Neural crest cell (in vitro differentiated cells): Measurements from ENCODE around the gene NQO1. TPM values are rescaled to one million over a fixed set of nuclear protein-coding genes. Genes with fewer than 3 reads are reported as not detected.
"Not testable (repeated sequence)": the region's sequence is repeated elsewhere in the genome, so short reads cannot be mapped to it uniquely, and the experiment has no call there.

Experiments used
- DNase-seq: peaks from one replicate; pipeline ENCODE4 v3.0.0; 2021; ENCODE audit warnings: low read depth, mixed read lengths, low spot score
- H3K27ac Mint-ChIP-seq: one replicate; pipeline ENCODE4 v1.8.0; 2021; ENCODE audit warnings: mild to moderate bottlenecking, mixed read lengths; ENCODE audit not compliant: unreplicated experiment
- H3K27me3 Mint-ChIP-seq: 2 replicates; pipeline ENCODE4 v1.8.0; 2021; ENCODE audit warnings: low read depth, mild to moderate bottlenecking, mixed read lengths
- H3K36me3 Mint-ChIP-seq: 2 replicates; pipeline ENCODE4 v1.8.0; 2021; ENCODE audit warnings: low read depth, mild to moderate bottlenecking, mixed read lengths
- H3K4me1 Mint-ChIP-seq: 2 replicates; pipeline ENCODE4 v1.8.0; 2021; ENCODE audit warnings: mixed read lengths
- H3K4me3 Mint-ChIP-seq: one replicate; pipeline ENCODE4 v1.8.0; 2021; ENCODE audit warnings: mild to moderate bottlenecking, mixed read lengths
- H3K9me3 Mint-ChIP-seq: 2 replicates; pipeline ENCODE4 v1.8.0; 2021; ENCODE audit warnings: mixed read lengths
- total RNA-seq: library from RNA; stranded (reverse); gene quantifications from 2 replicates; pipeline ENCODE4 v1.2.1, GENCODE V29; 2021
- TF ChIP-seq, protein P1 (sequence below): fragments of 200-600 bp; sonication (generic); conservative IDR thresholded peaks from 2 replicates; pipeline ENCODE4 v1.5.0; 2021; ENCODE audit warnings: antibody characterized with exemption, mild to moderate bottlenecking

NQO1 gene
- total RNA-seq, 1 donor from 2014 or later, result 81.1 TPM

DNA sequence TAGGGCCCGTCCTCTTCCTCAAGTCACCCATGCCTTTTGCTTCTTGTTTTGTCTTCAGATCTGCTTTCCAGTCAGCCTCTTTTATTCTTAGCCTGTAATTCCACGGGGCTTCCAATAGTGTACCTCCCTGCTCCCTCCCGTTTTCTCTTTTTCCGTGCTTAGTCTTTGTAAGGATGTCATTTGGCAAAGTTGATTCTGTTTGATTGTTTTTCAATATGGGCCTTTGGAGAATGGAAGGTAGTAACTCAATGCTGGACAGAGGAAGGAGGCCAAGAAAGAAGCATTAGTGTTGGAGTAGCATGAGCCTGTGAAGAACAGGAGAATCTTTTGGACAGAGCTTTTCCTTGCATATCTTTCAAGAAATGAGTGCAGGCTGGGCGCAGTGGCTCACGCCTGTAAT is 42.3 kb upstream of the NQO1 start:
- no peaks in the 10 kb centered on the region for H3K27me3 Mint-ChIP-seq
- peaks cover 18% of the 10 kb centered on the region for H3K4me1 Mint-ChIP-seq
- peak overlapping the region; percentile 29 for H3K4me3 Mint-ChIP-seq
- TF ChIP-seq, protein P1, sequence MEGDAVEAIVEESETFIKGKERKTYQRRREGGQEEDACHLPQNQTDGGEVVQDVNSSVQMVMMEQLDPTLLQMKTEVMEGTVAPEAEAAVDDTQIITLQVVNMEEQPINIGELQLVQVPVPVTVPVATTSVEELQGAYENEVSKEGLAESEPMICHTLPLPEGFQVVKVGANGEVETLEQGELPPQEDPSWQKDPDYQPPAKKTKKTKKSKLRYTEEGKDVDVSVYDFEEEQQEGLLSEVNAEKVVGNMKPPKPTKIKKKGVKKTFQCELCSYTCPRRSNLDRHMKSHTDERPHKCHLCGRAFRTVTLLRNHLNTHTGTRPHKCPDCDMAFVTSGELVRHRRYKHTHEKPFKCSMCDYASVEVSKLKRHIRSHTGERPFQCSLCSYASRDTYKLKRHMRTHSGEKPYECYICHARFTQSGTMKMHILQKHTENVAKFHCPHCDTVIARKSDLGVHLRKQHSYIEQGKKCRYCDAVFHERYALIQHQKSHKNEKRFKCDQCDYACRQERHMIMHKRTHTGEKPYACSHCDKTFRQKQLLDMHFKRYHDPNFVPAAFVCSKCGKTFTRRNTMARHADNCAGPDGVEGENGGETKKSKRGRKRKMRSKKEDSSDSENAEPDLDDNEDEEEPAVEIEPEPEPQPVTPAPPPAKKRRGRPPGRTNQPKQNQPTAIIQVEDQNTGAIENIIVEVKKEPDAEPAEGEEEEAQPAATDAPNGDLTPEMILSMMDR, result no peak
- peaks cover 9% of the 10 kb centered on the region for H3K36me3 Mint-ChIP-seq
- no peaks in the 10 kb centered on the region for H3K9me3 Mint-ChIP-seq
- DNase-seq, result no peak
- no peak overlapping the region for H3K27ac Mint-ChIP-seq

- Mint-ChIP-seq H3K9me3 (no peaks in the 10 kb centered on the region), H3K4me1 (peaks cover 22% of the 10 kb centered on the region), H3K36me3 (peaks cover 9% of the 10 kb centered on the region), H3K4me3 (peak overlapping the region; percentile 45), H3K27ac (no peak overlapping the region), H3K27me3 (no peaks in the 10 kb centered on the region)
- DNase-seq, result no peak
- TF ChIP-seq, protein P1, result no peak
Observed at GRCh38 chr16:69767459-69768229, 41.3 kb upstream of the NQO1 start.

- Mint-ChIP-seq H3K4me3 (peak overlapping the region; percentile 93), H3K36me3 (peaks cover 7% of the 10 kb centered on the region), H3K4me1 (peaks cover 22% of the 10 kb centered on the region), H3K27ac (peak overlapping the region; percentile 37), H3K9me3 (no peaks in the 10 kb centered on the region), H3K27me3 (peaks cover 10% of the 10 kb centered on the region)
- TF ChIP-seq, protein P1, result no peak
- DNase-seq, result no peak
Observed at GRCh38 chr16:69763599-69763942, 37.2 kb upstream of the NQO1 start.

GRCh38 chr16:69762814-69763598 is 36.6 kb upstream of the NQO1 start:
- TF ChIP-seq, protein P1, result no peak
- Mint-ChIP-seq H3K4me3 (peak overlapping the region; percentile 93), H3K27ac (peak overlapping the region; percentile 89), H3K36me3 (peaks cover 6% of the 10 kb centered on the region), H3K27me3 (peaks cover 14% of the 10 kb centered on the region), H3K9me3 (no peaks in the 10 kb centered on the region), H3K4me1 (peaks cover 22% of the 10 kb centered on the region)
- DNase-seq, result no peak

DNA sequence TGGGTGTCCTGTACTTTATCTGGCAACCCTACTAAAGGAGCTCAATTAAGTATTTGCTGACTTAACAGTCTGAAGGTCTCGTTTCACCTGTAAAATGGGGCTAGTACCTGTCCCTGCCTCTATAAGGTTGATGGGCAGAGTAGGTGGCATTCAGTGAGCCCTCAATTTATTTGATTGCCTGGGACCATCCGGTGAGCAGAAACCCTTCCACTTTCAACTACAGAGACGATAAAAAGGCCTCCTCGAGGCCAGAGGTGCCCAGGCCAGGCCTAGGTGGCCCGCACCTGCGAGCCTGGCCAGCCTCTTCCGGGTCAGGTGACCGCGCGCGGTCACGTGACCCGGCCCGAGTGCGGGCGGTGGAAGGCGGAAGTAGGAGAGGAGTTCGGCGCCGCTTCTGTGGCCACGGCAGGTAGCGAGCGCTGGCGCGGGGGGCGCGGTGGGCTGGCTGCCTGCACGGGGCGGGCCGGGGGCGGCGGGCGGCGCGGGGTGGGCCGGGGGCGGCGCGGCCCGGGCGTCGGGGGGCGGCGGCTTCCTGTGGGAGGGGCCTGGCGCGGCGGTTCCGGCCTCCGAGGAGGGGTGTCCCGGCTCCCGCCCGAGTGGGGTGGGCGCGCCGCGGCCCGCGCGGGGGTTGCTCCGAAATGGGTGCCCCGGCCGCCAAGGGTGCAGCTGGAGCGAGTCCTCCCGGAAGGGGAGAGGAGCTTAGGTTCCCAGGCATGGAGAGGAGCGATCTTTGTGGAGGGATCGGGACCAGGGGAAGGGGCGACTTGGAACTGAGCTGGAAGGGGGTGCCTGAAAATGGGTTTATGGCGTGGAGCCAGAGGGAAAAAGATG is 35.8 kb upstream of the NQO1 start, which contains the start of gene WWP2:
WWP2 (plus strand) TSS at position 350 of the 831 bp plus-strand sequence. CDS start 24,679 bp downstream, outside the sequence.
- H3K36me3 Mint-ChIP-seq, result peaks cover 6% of the 10 kb centered on the region
- TF ChIP-seq, protein P1, result no peak
- peak; percentile 56 for DNase-seq
- H3K27ac Mint-ChIP-seq, result peak within 1 kb of the TSS; percentile 89
- peak within 1 kb of the TSS; percentile 93 for H3K4me3 Mint-ChIP-seq
- no peaks in the 10 kb centered on the region for H3K9me3 Mint-ChIP-seq
- peaks cover 20% of the 10 kb centered on the region for H3K27me3 Mint-ChIP-seq
- peaks cover 22% of the 10 kb centered on the region for H3K4me1 Mint-ChIP-seq

DNA sequence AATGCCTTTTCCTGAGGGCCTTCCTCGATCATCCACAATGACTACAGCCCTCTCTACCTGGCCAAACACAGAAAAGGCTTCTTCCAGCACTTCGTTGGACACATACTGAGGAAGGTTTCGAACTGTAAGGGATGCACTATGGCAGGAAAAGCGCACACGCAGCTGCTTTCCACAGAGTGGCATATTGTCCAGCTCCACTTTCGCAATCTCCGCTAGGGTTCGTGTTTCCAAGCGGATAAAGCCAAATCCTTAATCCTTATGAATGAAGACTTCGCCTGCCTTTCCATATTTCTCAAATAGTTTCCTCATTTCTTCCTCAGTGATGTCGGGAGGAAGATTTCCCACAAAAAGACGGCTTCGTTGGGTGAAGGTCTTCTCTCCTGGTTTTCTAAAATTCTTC is 31.0 kb upstream of the NQO1 start:
- not testable (repeated sequence) for DNase-seq, H3K36me3 Mint-ChIP-seq, H3K27ac Mint-ChIP-seq, H3K9me3 Mint-ChIP-seq
- peak overlapping the region; percentile 19 for H3K4me3 Mint-ChIP-seq
- peaks cover 19% of the 10 kb centered on the region for H3K4me1 Mint-ChIP-seq
- peaks cover 26% of the 10 kb centered on the region for H3K27me3 Mint-ChIP-seq
